Smooth muscle cell of the brain vasculature (primary cell): ENCODE data around the gene SLC35E3.

Experiments used
- DNase-seq: peaks from one replicate; pipeline ENCODE4 v3.0.0-alpha.2; 2012; ENCODE audit warnings: low read depth, low spot score

SLC35E3 gene

GRCh38 chr12:68769941-68770340 is 24.0 kb downstream of the SLC35E3 start:
- no peak for DNase-seq

- DNase-seq: no peak
These were observed 25.4 kb downstream of the SLC35E3 start for GRCh38 chr12:68771223-68771925.

GRCh38 chr12:68772714-68773113 is 26.7 kb downstream of the SLC35E3 start:
- no peak for DNase-seq

- no peak for DNase-seq
These were observed 27.6 kb downstream of the SLC35E3 start for GRCh38 chr12:68773582-68773981.

- DNase-seq: no peak
These were observed 29.2 kb downstream of the SLC35E3 start for GRCh38 chr12:68775121-68775630.

GRCh38 chr12:68776976-68777610 is 31.1 kb downstream of the SLC35E3 start:
- DNase-seq: no peak

- no peak for DNase-seq
These were observed 33.3 kb downstream of the SLC35E3 start for GRCh38 chr12:68779280-68779679.

GRCh38 chr12:68780731-68781130 is 34.8 kb downstream of the SLC35E3 start:
- DNase-seq: no peak

GRCh38 chr12:68781728-68782127 is 35.8 kb downstream of the SLC35E3 start:
- no peak for DNase-seq

- DNase-seq: no peak
These were observed 38.0 kb downstream of the SLC35E3 start for GRCh38 chr12:68784015-68784414.

- no peak for DNase-seq
These were observed 39.4 kb downstream of the SLC35E3 start for GRCh38 chr12:68785358-68785757.

GRCh38 chr12:68785823-68786222 is 39.8 kb downstream of the SLC35E3 start:
- no peak for DNase-seq

GRCh38 chr12:68786929-68787328 is 41.0 kb downstream of the SLC35E3 start:
- DNase-seq: no peak

GRCh38 chr12:68788554-68789143 is 42.7 kb downstream of the SLC35E3 start:
- DNase-seq: no peak

GRCh38 chr12:68789144-68789878 is 43.3 kb downstream of the SLC35E3 start:
- no peak for DNase-seq

- DNase-seq: no peak
These were observed 44.3 kb downstream of the SLC35E3 start for GRCh38 chr12:68790081-68790951.

GRCh38 chr12:68790952-68791234 is 44.9 kb downstream of the SLC35E3 start:
- DNase-seq: no peak

- DNase-seq: no peak
These were observed 46.0 kb downstream of the SLC35E3 start for GRCh38 chr12:68791897-68792481.

- DNase-seq: no peak
These were observed 47.0 kb downstream of the SLC35E3 start for GRCh38 chr12:68792952-68793351.

- DNase-seq: no peak
These were observed 47.5 kb downstream of the SLC35E3 start for GRCh38 chr12:68793436-68793835.
